ENCODE data around the gene DPPA5.
"Not testable (repeated sequence)": the region's sequence is repeated elsewhere in the genome, so short reads cannot be mapped to it uniquely, and the experiment has no call there.

DPPA5 gene, protein sequence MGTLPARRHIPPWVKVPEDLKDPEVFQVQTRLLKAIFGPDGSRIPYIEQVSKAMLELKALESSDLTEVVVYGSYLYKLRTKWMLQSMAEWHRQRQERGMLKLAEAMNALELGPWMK

DNA sequence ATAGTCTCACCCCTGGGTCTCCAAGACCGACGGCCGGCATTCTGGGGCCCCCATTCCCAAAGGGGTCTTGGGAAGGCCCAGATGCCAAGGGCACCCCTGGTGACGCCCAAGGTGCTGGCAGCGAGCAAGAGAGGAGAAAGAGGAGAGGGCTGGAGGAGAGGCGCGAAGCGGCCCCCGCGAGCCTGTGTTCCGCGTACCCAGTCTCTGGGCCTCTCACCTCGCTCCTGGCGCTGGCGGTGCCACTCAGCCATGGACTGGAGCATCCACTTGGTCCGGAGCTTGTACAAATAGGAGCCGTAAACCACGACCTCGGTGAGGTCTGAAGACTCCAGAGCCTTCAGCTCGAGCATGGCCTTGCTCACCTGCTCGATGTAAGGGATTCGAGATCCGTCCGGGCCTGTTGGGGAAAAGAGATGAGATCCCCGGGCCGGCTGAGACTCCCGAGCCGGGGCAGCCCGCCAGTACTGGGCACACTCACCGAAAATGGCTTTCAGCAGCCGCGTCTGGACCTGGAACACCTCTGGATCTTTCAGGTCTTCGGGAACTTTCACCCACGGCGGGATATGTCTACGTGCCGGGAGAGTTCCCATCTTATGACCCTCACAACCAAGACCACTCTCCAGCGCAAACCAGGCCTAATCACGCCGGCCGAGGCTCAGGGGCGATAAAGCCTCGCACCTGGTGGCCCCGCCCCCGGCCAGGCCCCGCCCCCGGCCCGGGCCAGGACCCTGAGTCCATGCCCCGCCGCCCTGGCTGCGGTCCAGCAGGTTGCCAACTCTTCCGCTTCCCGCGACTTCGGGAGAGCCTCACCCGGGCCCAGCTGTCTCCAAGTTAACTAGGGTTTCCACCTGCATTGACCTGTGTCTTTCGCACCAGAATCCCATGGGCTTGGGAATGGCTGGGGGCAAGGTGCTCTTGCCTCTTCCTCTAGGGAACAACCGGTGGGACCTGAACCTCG, at the start of gene DPPA5:
DPPA5 (minus strand) TSS at position 641 of the 958 bp plus-strand sequence; CDS start at position 590, 51 bp downstream.
- no peak for DNase-seq (ENCODE audit: low spot score)

DNA sequence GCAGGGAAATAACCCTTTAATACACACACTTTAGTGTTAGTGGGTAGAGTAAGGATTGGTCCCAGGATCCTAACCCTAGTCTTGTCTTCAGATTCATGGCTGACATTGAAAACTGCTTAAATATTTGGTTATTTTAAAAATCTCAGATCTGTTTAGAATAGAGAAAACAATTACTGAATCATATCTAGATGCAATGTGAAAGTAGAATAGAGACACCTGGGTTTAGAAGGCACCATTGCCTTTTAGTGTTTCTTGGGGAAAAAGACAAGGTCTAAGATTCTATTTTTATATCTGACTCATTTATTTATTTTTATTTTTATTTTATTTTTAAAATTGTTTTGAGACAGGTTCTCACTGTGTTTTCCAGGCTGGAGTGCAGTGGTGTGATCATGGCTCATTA, 46.6 kb upstream of the DPPA5 start:
- no peak for DNase-seq (ENCODE audit: low spot score)

DNA sequence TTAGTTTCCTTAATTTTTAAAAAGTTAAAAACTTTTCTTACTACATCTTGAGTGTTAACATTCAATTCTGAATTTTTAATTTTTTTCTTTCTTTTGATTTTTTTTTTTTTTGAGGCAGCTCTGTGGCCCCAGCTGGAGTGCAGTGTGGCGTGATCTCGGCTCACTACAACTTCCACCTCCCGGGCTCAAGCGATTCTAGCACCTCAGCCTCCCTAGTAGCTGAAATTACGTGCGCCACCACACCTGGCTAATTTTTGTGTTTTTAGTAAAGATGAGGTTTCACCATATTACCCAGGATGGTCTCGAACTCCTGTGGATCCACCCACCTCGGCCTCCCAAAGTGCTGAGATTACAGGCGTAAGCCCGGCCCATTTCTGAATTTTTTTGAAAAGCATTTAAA, 41.8 kb upstream of the DPPA5 start:
- DNase-seq (ENCODE audit: low spot score), result no peak

DNA sequence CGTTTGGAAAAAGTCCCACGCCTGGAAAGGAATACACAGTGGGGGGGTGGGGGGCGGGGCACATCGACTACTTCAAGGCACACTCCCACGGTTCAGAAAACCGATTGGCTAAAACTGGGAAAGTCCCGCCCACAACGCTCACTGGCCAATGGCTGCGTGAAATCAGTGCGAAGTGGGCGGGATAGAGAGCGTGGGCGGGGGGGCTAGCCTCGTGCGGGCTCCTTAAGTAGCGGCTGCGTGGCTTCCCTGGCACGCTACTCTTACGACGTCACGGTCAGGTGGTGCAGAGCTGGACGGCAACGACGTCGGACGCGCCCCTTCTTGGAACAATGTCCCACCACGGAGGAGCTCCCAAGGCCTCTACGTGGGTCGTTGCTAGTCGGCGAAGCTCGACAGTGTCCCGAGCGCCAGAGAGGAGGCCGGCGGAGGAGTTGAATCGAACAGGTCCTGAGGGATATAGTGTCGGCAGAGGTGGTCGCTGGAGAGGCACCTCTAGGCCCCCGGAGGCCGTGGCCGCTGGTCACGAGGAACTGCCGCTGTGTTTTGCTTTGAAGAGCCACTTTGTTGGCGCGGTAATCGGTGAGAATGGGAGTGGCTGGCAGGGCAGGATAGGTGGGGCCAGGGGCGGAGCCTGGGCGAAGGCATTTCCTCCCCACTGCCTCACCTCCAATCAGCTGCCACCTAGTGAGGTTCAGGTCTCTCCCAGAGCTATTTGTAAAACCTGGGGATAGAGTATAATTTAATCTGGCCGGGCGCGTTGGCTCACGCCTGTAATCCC, 40.7 kb upstream of the DPPA5 start, which contains the start of gene DDX43:
DDX43 (plus strand) TSS at position 252 of the 778 bp plus-strand sequence; CDS start at position 330, 78 bp downstream.
- DNase-seq (ENCODE audit: low spot score), result peak; percentile 30

DNA sequence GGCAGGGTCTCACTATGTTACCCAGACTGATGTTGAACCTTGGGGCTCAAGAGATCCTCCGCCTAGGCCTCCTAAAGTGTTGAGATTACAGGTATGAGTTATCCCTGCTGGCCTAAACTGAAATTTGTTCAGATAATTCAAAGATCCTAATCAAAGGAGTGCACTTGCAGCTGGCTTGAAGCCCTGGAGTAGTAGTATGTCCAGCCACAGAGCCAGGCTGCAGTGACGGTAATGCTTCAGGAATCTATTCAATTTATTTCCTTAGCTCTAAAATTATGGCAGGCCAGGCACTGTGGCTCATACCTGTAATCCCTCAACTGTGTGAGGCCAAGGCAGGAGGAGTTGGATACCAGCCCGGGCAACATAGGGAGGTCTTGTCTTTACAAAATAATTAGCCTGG, 39.2 kb upstream of the DPPA5 start:
- no peak for DNase-seq (ENCODE audit: low spot score)

DNA sequence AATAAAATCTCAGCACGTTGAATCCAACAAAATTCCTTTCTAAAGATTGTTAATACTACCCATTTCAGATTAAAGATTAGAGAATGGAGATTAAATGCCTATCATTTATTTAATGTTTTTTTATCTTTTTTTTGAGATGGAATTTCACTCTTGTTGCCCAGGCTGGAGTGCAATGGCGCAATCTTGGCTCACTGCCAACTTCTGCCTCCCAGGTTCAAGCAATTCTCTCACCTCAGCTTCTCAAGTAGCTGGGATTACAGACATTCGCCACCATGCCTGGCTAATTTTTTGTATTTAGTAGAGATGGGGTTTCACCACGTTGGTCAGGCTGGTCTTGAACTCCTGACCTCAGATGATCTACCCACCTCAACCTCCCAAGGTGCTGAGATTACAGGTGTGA, 38.1 kb upstream of the DPPA5 start:
- not testable (repeated sequence) for DNase-seq (ENCODE audit: low spot score)

DNA sequence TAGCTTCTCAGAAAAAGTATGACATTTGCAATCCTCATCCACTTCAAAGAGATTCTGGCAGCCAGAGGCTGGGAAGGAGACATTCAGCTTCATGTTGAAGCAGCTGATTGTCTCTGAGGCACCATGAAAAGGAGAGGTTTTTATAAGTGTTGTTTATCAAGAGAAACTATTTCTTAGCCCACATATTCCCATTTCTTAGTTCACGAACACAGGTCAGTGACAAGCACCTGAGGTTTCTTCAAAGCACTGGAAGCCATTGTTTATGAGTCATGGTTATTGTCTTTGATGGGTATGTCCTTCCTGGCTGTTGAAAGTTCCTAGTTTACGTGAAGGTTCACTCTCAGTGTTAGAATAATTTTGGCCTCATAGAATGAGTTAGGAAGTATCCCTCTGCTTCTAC, 37.6 kb upstream of the DPPA5 start:
- peak; percentile 11 for DNase-seq (ENCODE audit: low spot score)

DNA sequence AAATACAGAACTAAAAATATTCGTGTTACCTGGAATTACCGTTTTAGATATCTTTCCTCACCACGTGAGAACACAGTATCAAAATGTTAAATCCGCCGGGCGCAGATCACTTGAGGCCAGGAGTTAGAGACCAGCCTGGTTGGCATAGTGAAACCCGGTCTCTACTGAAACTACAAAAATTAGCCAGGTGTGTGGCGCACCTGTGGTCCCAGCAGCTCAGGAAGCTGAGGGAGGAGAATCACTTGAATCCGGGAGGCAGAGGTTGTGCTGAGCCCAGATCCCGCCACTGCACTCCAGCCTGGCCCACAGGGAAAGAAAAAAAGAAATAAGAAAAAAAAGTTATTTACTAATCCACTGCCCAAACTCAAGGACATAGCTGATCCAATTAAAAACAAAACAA, 35.8 kb upstream of the DPPA5 start:
- DNase-seq (ENCODE audit: low spot score), result no peak

DNA sequence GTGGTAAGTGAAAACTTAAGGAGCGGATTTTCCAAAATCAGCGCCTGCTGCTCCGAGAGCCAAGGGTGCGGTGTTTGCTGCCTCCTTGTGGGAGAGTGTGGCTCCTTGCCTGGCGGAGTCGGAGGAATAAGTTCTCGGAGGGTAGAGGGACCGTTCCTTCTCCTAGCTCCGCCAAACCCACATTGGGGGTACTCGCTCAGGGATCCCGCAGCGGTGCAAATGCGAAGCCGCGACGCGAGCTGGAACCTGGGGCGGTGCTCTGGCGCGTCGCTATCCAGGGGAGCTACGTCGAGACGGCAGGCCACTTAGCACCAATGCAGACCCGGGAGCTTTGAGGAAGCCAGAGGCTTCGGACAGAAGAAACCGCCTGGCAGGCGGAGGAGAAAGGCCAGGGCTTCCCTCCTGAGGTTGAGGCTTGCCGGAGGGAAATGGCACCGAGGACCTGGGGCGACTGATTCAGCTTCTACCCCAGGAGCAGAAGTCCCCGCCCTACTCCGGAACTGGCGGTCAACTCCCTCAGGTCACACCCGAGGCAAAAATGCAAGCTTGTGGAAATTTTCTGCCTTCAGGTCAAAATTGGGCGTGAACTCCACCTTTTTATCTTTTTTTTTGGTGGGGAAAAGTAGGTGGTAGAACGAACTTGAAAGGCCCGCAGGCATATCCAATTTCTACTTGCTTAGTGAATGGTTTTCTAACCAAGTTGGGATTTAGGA, 34.9 kb upstream of the DPPA5 start:
- peak; percentile 60 for DNase-seq (ENCODE audit: low spot score)

DNA sequence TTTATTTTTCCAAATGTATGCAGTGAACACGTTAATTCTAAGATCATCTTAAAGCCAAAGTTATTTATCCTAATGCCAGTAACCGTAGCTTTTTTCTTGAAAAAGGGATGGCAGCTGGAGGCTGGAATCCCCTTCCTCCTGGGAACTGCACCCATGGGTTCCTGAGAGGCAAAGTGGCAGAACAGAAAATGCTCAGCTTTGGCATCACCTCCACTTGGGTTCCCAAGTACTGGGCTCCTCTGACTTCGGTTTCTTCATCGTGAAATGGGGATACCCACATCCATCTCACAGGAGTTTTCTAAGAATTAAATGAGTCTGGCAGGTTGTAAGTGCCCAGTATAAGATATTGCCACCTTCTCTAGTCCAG, 34.3 kb upstream of the DPPA5 start:
- no peak for DNase-seq (ENCODE audit: low spot score)

DNA sequence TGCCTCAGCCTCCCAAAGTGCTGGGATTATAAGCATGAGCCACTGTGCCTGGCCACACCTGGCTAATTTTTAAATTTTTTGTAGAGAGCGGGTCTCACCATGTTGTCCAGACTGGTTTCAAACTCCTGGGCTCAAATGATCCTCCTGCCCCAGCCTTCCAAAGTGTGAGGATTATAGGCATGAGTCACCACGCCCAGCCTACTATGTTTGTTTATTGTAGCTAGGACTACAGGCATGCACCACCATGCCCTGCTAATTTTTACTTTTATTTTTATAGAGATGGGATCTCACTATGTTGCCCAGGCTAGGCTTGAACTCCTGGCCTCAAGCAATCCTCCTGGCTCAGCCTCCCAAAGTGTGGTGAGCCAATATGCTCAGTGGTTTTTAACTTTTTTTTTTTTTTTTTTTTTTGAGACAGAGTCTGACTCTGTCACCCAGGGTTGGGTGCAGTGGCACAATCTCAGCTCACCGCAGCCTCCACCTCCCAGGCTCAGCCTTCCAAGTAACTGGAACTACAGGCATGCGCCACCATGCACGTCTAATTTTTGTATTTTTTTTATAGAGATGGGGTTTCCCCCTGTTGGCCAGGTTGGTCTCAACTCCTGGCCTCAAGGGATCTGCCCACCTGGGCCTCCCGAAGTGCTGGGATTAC, 28.5 kb upstream of the DPPA5 start:
- no peak for DNase-seq (ENCODE audit: low spot score)

DNA sequence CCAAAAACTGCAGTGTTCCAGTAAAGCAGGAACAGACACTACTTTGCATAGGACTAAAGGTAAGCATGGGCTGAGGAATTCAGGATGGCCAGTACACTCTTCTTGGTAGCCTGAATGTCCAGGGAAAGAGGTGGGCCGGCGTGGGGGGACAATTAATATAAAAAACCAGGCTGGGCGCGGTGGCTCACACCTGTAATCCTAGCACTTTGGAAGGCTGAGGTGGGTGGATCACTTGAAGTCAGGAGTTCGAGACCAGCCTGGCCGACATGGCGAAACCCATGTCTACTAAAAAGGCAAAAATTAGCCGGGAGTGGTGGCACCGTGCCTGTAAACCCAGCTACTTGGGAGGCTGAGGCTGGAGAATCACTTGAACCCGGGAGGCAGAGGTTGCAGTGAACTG, 27.5 kb upstream of the DPPA5 start:
- not testable (repeated sequence) for DNase-seq (ENCODE audit: low spot score)

DNA sequence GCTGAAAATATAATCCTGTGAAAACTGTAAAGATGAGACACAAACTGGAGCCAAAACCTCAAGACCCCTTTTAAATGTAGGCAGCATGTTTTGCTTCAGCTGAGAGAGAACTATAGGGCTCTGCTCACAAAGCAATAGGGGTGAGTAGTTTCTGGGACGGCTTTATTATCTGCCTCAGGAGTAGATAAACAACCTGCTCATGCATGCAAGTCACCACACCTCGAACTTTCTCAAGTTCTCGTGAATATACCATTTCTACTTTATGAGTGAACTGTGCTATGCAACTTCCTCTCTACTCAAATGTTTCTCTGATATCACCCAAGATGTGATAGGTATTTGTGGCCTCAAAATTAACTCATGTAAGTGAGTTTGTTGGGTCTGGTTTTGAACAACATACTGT, 23.1 kb upstream of the DPPA5 start:
- no peak for DNase-seq (ENCODE audit: low spot score)

DNA sequence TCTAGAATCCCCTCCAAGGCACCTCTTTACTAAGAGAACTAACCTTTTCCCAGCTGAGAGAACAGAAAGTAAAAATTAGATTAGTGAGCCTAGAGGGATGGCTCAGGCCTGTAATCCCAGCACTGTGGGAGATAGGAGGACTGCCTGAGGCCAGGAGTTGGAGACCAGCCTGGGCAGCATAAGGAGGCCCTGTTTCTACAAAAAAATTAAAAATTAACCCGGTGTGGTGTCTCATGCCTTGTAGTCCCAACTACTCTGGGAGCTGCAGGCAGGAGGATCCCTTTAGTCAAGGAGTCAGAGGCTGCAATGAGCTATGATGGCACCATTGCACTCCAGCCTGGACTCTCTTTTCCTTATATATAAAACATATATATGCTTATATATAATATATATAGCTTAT, 21.1 kb upstream of the DPPA5 start:
- no peak for DNase-seq (ENCODE audit: low spot score)

DNA sequence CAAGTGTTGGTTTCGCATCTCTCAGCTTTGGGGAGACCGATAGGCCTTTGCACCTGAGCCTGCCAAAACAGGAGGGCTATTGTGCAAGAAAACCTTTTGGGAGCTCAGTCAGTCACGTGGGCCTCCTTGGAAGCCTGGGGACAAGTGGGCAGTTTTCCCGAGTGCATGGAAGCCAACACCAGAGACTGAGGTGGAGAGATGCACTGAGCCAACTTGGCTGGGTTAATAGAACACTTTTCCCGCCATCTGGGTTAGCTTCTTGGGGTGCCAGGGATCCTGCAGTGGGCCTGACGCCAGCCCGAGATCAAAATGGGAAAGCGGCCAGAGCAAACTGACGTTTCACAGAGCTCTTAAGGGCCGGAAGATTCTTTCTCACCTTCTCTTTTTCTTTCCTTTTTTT, 18.4 kb upstream of the DPPA5 start:
- DNase-seq (ENCODE audit: low spot score), result no peak

DNA sequence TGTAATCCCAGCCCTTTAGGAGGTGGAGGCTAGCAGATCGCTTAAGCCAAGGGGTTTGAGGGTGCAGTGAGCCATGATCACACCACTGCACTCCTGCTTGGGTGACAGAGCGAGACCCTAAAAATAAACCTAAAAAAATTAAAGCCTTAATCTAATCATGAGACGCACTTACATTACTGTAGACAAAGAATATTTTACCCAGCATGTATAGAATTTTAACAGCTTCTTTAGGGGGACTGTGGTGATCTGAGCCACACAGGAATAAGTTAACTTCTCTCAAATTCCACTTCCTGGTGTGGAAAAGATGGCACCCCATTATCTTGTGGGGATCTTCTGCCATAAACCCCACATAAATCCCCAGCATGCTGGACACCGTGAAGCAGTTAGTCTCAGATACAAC, 17.9 kb upstream of the DPPA5 start:
- no peak for DNase-seq (ENCODE audit: low spot score)

DNA sequence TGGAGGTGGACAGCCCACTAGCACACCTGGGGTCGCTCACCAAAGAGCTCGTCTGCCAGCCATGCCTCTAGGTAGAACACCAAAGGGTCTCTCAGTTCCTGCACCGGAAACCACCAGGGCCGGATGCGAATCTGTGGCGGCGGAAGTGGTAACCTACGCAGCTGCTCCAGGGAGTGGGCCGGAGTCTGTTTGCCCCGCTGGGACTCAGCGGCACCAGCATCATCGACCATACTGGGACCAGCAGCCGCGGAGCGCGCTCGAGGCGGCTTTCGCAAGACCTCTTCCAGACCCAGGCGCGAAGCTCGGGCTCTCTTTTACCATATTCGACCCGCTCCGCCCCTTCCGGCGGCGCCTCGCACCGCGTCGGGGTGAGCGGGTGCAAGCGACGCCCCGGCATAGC, 15.5 kb upstream of the DPPA5 start, which contains the start of gene OOEP:
OOEP (minus strand) TSS at position 335 of the 400 bp plus-strand sequence; CDS start at position 230, 105 bp downstream.
- no peak for DNase-seq (ENCODE audit: low spot score)

DNA sequence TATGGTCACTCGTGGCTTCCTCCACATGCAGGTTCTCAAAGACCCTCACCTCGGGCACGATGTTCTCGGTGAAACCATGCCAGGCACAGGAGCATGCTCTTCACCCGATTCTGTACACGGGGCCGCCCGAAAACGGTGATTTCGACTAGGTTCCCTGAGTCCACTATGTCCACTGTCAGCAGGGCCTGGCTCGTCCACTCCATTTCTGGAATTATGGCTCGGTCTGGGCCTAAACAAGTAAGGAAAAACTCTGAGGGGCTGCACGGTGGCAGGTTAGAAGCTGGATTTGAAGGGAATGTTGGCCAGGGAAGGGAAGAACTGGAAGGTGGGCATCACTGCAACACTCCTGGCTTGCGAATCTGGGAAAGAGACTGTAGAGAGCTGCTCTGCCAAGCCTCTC, 15.1 kb upstream of the DPPA5 start:
- no peak for DNase-seq (ENCODE audit: low spot score)

DNA sequence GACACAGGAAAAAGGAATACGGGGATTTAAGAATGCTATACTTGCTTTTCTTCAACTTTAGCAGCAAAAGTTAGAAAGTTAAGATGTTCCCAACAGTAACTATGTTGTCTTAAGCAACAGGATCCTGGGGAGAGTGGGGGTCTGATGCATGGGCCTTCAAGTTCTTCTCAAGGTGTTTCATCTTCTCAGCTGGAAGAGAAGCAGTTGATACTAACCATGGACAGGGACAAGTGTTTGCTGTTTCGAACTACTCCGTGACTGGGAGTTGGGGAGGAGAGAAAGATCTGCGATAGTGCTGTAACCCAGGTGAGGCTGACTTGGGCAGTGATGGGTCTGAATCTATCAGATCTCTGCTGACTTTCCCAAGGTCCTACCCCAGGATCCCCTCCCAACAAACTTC, 14.6 kb upstream of the DPPA5 start:
- DNase-seq (ENCODE audit: low spot score), result no peak

DNA sequence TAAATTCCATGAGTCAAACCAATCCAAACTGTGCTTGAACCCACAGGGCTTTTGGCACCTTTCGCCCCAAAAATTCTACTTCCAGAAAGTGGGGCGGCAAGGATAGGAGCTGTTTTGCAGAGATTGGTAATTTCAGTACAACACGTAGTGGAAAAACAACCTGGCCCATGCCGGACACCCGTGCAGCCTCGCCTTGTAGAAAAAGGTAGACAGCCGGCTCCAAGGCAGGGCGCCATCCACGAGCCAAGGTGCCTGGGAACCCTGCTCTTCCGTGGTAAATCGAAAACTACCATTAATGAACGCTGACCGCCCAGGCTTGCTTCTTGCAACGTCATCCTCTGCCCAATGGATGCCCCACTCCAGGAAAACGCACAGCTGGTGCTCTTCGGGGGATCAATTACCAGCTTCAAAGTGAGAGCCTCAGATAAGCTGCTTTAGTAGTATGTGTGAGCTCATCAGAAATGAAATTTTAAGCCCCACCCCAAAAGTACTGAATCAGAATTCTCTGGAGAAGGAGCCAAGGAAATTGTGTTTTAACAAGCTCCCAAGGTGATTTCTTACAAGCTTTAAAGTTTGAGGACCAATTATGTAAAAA, 13.8 kb upstream of the DPPA5 start:
- DNase-seq (ENCODE audit: low spot score), result no peak

DNA sequence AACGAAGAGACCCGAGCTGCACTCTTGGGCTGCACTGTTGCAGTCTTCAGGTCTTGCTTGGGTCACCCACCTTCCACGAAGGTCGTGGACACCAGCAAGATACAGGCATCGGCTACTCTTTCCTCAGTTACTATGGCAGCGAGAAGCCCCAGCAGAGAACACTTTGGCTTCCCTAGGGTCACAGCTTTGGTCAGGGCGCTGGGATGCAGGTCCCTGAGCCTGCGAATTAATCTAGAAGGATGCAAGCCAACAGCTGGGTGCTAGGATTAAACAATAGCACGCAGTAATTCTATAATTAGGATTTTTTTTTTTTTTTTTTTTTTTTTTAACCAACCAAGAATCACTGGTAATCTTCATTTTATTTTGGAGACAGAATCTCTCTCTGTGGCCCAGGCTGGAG, 10.5 kb upstream of the DPPA5 start:
- no peak for DNase-seq (ENCODE audit: low spot score)

Measured in CD4-positive, alpha-beta T cell treated with Interleukin-6 at 100 ng/mL for 8 hours (primary cell).